ENCODE measurements around the gene HECA.
"Not testable (repeated sequence)": the region's sequence is repeated elsewhere in the genome, so short reads cannot be mapped to it uniquely, and the experiment has no call there.

Gene HECA

DNA sequence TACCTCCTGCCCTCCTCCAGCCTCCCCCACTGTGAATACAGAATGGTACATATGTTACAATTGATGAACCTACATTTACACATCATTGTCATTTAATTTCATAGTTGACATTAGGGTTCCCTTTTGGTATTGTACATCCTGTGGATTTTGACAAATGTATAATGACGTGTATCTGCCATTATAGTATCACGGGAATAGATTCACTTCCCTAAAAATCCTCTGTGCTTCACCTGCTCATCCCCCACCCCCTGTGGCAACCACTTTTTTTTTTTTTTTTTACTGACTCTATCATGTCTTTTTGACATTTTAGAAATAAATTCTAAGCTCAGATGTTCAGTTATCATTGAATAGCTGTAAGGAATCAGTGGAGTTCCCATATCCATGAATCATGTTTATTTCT lies 30.4 kb downstream of the HECA start:
- DNase-seq = no peak

DNA sequence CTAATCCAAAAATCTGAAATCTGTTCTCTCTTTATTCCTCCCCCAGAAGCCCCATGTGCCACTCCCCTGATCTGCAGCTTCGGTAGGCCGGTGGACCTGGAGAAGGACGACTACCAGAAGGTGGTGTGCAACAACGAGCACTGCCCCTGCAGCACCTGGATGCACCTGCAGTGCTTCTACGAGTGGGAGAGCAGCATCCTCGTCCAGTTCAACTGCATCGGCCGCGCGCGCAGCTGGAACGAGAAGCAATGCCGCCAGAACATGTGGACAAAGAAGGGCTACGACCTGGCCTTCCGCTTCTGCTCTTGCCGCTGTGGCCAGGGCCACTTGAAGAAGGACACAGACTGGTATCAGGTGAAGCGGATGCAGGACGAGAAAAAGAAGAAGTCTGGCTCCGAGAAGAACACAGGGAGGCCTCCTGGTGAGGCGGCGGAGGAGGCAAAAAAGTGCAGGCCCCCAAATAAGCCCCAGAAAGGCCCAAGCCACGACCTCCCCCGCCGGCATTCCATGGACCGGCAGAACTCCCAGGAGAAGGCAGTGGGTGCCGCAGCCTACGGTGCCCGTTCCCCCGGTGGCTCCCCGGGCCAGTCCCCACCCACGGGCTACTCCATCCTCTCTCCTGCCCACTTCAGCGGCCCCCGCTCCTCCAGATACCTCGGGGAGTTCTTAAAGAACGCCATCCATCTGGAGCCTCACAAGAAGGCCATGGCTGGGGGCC lies 31.5 kb downstream of the HECA start:
- no peak for DNase-seq

DNA sequence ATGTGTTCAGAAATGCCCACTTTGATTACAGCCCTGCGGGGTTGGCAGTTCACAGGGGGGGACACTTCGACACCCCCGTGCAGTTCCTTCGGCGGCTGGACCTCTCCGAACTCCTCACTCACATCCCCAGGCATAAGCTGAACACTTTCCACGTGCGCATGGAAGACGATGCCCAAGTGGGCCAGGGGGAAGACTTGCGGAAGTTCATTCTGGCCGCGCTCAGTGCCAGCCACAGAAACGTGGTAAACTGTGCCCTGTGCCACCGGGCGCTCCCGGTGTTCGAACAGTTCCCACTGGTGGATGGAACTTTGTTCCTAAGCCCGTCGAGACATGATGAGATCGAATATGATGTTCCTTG lies 32.1 kb downstream of the HECA start:
- DNase-seq = no peak

DNA sequence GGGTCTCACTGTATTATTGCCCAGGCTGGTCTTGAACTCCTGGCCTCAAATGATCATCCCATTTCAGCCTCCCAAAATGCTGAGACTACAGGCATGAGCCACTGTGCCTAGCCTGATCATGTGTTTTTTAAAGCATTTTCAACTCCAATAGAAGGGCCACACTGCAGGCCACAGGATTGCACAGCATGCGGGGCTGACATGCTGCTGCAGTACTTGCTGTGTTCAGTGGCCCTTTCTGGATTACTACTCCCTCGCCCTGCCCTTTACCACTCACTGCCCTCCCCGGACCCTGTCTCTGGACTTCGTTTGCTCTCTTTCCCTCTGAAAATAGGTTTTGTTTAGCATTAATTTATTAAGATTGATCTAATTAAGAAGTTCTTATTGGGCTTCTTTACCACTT lies 37.3 kb downstream of the HECA start:
- no peak for DNase-seq

DNA sequence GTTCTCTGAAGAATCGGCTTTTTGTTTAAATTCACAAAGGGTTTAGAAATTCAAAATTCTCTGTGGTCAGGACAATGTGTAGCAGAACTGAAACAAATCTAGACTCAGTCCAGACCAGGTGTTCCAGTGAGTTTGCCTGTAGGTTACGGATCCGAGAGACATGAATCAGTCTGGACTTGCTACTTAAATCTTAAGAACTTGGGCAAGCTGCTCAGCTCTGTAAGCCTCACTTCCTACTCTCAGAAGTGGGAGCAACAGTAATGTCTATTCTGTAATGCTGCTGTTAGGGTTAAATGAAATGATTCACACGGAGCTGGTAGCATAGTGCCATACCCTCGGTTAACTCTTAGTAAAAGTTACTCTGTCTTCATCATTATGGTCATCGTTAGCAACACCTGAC lies 37.7 kb downstream of the HECA start:
- no peak for DNase-seq

DNA sequence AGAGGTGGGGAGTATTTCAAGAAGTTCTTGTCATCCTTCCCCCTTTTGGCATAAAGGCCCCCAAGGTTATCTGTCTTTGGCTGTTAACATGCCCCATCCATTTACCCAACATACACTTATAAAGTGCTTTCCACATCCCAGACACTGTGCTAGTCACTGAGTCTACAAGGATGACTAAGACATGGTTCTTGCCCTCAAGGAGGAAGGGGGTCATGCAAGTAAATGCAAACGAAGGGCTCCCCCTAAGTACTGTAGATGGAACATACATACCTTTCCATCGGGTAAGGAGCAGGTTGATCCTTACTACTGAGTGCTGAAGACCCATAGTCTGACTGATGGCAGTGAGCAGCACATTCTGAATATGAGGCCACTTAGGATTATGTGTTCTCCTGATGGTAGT lies 38.3 kb downstream of the HECA start:
- DNase-seq = no peak

DNA sequence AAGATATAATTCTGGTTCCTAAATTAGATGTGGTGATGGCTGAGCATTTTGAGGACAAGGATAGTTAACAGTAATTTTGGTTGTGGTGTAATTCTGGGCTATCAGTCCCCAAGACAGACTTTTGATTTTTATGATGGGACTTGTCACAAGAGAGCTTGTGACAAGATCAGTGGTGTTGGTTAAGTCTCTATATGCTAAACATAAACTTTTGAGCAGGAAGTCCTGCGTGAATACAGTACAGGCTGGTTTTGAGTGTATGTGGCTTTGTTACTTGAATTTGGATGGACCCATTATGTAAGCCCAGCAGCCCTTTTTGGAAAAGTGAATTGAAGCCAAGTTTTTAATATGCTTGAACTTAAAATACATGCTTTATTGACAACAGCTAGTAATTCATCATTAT lies 38.9 kb downstream of the HECA start:
- no peak for DNase-seq

DNA sequence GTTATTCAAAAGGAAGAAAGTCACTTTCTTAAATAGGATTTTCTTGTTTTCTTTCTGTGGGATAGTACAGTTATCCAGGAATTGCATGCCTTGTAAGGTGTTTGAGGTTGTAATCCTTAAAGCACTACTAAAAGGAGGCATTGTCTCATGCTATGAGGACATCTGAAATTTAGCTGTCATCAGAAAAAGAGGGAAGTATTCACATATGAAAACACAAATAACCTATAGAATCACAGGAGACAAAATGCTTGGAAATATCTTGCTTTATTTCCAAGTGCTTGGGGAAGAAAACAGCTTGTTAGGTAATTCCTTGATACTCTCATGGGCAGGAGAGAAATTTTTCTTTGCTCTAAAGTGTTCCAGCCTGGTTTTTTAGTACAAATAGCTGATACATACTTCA lies 40.1 kb downstream of the HECA start:
- no peak for DNase-seq

DNA sequence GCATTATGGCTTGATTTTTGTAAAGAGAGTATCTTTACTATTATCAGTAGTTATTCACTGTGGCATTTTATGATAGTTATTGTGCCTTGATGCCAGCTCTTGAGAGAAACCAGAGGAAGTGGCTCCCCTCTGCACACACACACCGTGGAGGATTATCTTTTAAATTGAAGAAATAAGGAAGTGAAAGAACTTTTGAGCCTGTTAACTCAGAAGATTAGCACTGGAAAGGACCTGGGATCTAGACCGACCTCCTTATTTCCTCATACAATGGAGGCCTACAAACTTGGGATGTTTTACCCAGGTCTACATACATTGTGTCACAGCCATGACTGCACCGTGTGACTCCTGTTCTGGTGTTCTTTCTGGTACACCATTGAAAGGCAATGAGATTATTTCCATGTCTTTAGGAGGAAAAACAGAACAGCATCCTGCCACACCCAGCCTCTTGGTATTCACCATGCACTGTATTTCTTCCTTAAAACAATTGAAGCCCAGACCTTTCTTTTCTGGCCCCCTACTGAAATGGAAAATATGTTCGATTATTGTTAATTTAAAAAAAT lies 40.6 kb downstream of the HECA start:
- no peak for DNase-seq

DNA sequence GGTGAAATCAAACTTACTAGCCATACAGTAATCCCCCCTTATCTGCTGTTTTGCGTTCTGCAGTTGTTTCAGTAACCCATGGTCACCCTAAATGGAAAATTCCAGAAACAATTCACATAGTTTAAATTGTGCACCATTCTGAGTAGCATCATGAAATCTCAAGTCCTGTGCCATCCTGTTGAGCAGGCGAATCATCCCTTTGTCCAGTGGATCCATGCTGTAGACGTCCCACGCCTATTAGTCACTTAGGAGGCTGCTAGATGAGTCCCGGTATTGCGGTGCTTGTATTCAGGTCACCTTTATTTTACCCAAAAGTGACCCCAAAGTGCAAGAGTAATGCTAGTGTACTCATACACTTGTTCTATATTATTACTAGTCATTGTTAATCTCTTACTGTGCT lies 46.4 kb downstream of the HECA start:
- no peak for DNase-seq

DNA sequence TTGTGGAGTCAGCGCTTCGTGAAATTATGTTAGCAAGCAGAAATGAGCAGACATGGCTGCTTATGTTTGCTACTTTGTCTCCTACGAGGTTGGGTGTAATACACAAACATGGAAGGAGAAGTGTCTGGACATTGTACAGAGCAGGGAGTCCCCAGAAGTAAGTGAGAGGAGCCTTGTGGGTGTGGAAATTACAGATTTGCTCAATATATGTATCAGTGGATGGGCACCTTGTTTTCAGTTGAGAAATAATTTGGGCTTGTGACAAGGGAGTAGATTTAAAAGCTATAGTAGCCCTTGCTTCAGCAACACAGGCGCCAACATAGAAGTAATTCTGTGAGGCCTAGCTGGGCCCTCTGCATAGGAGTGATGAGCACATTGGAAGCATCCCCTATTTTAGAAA lies 49.2 kb downstream of the HECA start:
- DNase-seq = no peak

DNA sequence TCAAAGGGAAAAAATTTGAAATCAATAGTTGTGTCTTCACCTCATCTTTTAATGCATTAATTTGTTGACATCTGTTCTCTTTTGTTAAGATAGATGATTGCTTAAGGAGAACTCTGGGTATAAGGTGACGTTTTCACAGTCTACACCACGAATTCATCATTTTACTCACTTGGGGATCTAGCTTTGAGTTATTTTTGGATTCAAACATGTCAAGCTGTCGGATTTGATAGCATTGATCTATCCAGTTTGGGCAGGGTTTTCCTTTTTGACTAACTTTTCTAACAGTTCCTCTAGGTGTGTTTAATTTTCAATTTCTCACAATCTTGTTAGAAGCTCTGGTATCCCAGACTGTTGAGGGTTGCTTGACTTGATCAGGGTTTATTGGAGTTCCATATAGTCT lies 49.6 kb downstream of the HECA start:
- DNase-seq = no peak

DNA sequence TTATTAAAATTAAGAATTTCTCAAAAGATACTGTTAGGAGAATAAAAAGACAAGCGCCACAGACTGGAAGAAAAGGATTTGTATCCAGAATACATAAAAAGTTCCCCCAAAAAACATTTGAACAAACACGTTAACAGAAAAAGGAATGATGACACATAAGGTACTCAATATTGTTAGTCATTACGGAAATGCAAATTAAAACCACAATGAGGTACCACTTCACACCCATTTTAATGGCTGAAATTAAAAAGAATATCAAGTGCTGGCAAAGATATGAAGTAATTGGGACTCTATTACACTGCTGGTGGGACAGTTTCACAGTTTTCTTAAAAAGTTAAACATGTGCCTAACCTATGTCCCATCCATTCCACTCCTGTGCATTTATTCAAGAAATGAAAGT lies 51.4 kb downstream of the HECA start:
- no peak for DNase-seq

DNA sequence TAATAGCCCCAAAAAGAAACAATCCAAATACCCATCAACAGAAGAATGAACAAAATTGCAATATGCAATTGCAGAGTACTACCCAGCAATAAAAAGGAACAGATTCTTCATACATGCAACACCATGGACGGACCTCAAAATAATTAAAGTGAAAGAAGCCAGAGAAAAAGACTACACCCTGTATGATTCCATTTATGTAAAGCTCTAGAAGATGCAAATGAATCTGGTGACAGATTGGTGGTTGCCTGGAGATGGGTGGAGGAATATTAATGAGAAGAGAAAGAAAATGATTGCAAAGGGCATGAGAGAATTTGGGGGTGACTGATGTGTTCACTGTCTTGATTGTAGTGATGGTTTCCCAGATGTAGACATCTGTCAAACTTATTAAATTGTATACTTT lies 51.8 kb downstream of the HECA start:
- DNase-seq = no peak

DNA sequence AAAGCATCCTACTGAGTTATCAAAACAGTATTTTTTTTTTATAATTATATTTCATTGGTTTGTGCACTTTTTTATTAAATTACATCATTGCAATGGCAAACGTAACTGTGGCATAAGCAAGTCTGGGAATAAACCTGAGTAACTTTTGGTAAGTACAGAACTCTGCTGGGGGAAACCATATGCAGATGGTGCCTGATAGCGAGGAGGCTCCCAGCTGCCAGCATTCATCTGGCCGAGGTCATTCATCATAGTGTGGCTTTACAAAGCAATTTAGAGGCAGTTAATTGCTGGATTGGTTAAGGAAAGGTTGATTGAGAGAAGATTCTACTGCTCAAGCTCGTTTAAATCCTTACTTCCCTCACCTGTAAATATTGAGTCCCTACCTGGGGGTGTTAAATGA lies 52.6 kb downstream of the HECA start:
- DNase-seq = no peak

DNA sequence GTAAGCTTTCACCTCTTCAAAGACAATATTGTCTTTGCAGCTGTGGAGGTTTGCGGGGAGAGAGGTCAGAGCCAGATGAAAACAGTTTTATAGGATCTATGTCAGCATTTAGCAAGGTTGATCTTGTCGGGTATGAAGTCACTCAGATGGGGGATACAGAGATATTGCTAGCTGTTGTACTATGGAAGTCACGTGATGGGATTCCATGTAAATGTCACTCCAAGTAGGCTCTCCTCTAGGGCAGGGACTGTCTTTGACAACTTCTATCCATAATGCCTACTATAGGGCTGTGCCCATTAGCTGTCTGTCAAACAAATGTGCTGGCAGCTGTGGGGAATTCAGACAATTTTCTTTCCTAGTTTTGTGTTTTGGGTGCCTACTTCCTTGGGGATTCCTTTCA lies 54.8 kb downstream of the HECA start:
- no peak for DNase-seq

DNA sequence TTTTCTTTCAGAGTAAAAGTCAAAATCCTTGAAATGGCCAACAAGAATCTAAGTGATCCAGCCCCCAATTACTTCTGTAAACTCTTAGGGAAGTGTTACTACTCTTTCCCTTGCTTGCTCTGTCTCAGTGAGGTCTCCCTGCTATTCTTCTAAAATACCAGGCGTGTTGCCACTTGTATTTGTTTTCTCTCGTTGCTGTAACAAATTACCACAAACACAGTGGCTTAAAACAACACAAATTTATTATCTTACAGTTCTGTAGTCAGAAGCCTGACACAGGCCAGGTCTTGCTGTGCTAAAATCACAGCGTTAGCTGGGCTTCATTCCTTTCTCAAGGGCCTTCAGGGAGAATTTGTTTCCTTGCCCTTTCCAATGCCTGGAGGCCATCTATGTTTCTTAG lies 59.9 kb downstream of the HECA start:
- no peak for DNase-seq

DNA sequence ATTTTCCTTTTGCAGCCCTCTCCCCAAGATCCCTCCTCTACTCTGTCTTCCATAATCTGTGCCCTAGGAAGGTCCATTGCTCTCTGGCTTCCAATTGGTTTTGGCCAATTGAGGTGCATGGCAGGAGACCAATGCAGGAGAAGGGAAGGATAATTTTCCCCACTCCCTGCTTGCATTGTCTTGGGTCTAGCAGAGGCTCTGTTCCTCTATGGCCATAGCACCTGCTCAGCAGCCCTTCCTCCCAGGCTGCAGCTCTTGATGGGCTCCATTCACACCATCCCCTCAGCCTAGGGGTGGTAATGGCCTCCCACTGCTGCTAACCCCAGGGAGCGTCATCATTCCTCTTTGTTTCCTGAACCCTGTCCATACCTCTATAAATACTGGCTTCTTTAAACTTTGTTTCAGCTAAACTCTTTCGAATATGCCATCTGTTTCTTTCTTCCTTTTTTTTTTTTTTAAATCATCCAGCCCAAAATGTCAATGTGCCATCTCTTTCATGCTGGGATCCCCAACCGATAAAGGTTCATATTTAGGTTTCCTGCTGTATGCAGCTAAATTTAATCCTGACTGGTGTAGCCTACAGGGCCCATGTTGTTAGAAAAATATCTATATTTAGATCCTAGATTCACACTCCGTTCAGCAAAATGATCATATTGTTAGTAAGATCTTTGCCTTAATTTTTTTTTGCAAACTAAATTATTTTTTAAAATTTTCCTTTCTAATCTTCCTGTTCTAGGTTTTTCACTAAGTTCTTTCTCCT lies 63.8 kb downstream of the HECA start:
- no peak for DNase-seq

DNA sequence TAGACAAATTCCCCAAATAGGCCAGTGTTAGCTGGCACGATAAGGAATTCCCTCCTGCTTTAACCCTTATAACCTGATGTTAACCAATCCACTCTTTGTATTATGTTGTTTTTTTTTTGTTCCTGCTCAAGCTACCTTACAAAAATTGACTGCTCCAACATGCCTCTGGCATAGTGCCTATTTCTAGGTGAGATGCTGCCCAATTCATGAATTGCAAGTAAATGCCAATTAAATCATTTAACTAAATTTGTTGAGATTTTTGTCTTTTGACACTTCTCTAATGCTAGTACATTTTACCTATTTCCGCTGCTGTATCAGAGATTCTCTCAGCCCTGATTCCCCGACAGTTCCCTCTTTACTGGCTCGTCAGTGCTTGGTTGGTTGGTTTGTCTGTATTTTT lies 66.5 kb downstream of the HECA start:
- DNase-seq = no peak

DNA sequence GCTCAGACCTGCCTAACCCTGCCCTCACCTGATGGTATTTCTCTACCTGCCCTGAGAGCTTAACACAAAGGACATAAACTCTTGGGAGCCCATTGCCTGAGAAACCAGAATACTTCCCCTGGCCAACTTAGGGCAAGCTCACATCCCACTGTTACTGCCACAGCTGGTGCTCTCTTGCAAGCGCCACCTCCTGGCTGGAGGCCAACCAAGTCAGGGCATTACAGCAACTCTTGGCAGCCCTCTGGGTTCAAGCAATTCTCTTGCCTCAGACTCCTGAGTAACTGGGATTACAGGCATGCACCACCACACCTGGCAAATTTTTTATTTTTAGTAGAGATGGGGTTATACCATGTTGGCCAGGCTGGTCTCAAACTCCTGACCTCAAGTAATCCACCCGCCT lies 70.1 kb downstream of the HECA start:
- DNase-seq = no peak

DNA sequence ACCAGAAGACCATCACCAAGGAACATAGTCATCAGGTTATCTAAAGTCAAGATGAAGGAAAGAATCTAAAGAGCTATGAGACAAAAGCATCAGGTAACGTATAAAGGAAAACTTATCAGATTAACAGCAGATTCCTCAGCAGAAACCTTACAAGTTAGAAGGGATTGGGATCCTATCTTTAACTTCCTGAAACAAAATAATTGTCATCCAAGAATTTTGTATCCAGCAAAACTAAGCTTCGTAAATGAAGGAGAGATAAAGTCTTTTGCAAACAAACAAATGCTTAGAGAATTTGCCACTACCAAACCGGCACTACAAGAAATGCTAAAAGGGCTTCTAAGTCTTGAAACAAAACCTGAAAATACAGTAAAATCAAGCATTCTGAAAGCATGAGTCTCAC lies 71.0 kb downstream of the HECA start:
- no peak for DNase-seq

DNA sequence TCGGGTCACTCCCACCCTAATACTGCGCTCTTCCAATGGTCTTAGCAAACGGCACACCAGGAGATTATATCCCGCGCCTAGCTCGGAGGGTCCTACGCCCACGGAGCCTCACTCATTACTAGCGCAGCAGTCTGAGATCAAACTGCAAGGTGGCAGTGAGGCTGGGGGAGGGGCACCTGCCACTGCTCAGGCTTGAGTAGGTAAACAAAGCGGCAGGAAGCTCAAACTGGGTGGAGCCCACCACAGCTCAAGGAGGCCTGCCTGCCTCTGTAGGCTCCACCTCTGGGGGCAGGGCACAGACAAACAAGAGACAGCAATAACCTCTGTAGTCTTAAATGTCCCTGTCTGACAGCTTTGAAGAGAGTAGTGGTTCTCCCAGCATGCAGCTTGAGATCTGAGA lies 75.9 kb downstream of the HECA start:
- DNase-seq = not testable (repeated sequence)

DNA sequence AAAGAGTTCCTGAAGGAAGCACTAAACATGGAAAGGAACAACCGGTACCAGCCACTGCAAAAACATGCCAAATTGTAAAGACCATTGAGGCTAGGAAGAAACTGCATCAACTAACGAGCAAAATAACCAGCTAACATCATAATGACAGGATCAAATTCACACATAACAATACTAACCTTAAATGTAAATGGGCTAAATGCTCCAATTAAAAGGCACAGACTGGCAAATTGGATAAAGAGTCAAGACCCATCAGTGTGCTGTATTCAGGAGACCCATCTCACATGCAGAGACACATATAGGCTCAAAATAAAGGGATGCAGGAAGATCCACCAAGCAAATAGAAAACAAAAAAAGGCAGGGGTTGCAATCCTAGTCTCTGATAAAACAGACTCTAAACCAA lies 77.6 kb downstream of the HECA start:
- DNase-seq = not testable (repeated sequence)

DNA sequence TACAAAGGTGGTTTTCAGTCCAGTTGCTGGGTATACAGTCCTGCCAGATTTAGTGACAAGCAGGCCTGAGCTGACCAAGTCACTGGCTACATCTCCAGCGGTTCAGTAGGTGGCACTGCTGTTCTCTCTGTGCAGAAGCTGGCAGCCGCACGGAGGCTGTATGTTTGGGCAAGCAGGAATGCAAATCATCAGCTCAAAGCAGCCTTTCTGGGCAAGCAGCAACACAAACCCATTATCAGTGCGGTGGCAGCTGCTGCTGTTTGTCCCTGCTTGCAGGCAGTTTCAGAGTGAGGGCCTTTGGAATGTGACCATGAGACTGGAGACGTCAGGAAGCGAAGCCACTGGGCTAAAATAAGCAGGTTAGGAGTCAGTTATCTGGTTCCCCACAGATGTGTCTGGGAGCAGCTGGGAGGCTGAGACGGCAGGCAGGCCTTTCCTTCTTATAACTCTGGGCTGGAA lies 84.4 kb downstream of the HECA start:
- DNase-seq = peak; percentile 33

DNA sequence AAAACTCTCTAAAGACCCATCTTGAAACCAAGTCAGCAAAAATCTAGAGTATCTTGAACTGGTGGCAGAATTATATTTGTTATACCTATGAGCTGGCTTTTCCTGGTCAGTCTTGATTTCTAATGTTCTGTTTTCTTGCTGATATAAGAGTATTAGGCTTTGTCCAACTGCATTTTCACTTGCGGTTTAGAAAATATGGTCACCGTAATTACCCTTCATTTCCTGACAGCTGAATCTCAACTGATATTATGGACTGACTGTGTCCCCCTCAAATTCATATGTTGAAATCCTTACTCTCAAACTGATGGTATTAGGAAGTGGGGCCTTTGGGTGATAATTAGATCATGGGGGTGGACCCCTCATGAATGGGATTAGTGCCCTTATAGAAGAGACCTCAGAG lies 84.9 kb downstream of the HECA start:
- no peak for DNase-seq
